Measurements from ENCODE around the gene CDKN2B. TPM values are rescaled to one million over a fixed set of nuclear protein-coding genes. Genes with fewer than 3 reads are reported as not detected.

Gene CDKN2B
- total RNA-seq, 4 donors from 2014 or later: 36.8 to 430 (median 265) TPM

DNA sequence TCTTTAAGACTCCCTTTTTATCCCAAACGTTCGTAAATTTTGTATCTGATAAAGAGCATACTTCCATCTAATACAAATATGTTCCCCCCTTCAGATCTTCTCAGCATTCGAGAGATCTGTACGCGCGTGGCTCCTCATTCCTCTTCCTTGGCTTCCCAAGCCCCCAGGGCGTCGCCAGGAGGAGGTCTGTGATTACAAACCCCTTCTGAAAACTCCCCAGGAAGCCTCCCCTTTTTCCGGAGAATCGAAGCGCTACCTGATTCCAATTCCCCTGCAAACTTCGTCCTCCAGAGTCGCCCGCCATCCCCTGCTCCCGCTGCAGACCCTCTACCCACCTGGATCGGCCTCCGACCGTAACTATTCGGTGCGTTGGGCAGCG lies 34.8 kb downstream of the CDKN2B start:
- H3K4me3 ChIP-seq: peak overlapping the region; percentile 14 to 45 (median 24)
- no peaks in the 10 kb centered on the region for H3K9me3 ChIP-seq
- 5 to 15% methylated on average over 9 to 21 of the region's 21 CpGs for WGBS, 2 donors (ENCODE audit: low coverage in 1 of 2)
- H3K4me1 ChIP-seq: peaks cover 0 to 26% (median 16%) of the 10 kb centered on the region in 4 donors
- no peaks in the 10 kb centered on the region for H3K36me3 ChIP-seq
- intact Hi-C loops (cut with DNase I; ENCODE audit: low total_unique reads) (no loop called here), in situ Hi-C loops (cut with MboI; ENCODE audit: low pct_ligation_motif_present in 1 of 4, low pct_unique_long_range_greater_than_20kb in 1 of 4, low sequenced_read_pairs in 3 of 4) (no loop called here)
- no peak for TF ChIP-seq POLR2AphosphoS5 (IDR thresholded peaks at IDR 0.05)
- peaks cover 100% of the 10 kb centered on the region for H3K27me3 ChIP-seq
- H3K27ac ChIP-seq: no peak overlapping the region
- no peak for DNase-seq

- Histone ChIP-seq H3K27ac (no peak overlapping the region), H3K9me3 (no peaks in the 10 kb centered on the region), H3K4me3 (no peak overlapping the region), H3K4me1 (peaks cover 0 to 34% (median 16%) of the 10 kb centered on the region in 4 donors), H3K27me3 (peaks cover 100% of the 10 kb centered on the region), H3K36me3 (no peaks in the 10 kb centered on the region)
- in situ Hi-C loops (cut with MboI; ENCODE audit: low pct_ligation_motif_present in 1 of 4, low pct_unique_long_range_greater_than_20kb in 1 of 4, low sequenced_read_pairs in 3 of 4): no loop called here
- intact Hi-C loops (cut with DNase I; ENCODE audit: low total_unique reads): no loop called here
- TF ChIP-seq POLR2AphosphoS5 (IDR thresholded peaks at IDR 0.05) (no peak), POLR2A (IDR thresholded peaks at IDR 0.05) (no peak)
- TF ChIP-seq, protein P1, sequence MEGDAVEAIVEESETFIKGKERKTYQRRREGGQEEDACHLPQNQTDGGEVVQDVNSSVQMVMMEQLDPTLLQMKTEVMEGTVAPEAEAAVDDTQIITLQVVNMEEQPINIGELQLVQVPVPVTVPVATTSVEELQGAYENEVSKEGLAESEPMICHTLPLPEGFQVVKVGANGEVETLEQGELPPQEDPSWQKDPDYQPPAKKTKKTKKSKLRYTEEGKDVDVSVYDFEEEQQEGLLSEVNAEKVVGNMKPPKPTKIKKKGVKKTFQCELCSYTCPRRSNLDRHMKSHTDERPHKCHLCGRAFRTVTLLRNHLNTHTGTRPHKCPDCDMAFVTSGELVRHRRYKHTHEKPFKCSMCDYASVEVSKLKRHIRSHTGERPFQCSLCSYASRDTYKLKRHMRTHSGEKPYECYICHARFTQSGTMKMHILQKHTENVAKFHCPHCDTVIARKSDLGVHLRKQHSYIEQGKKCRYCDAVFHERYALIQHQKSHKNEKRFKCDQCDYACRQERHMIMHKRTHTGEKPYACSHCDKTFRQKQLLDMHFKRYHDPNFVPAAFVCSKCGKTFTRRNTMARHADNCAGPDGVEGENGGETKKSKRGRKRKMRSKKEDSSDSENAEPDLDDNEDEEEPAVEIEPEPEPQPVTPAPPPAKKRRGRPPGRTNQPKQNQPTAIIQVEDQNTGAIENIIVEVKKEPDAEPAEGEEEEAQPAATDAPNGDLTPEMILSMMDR (IDR thresholded peaks at IDR 0.05): no peak
- DNase-seq: no peak
Measured at GRCh38 chr9:21972361-21972760, 36.7 kb downstream of the CDKN2B start.

DNA sequence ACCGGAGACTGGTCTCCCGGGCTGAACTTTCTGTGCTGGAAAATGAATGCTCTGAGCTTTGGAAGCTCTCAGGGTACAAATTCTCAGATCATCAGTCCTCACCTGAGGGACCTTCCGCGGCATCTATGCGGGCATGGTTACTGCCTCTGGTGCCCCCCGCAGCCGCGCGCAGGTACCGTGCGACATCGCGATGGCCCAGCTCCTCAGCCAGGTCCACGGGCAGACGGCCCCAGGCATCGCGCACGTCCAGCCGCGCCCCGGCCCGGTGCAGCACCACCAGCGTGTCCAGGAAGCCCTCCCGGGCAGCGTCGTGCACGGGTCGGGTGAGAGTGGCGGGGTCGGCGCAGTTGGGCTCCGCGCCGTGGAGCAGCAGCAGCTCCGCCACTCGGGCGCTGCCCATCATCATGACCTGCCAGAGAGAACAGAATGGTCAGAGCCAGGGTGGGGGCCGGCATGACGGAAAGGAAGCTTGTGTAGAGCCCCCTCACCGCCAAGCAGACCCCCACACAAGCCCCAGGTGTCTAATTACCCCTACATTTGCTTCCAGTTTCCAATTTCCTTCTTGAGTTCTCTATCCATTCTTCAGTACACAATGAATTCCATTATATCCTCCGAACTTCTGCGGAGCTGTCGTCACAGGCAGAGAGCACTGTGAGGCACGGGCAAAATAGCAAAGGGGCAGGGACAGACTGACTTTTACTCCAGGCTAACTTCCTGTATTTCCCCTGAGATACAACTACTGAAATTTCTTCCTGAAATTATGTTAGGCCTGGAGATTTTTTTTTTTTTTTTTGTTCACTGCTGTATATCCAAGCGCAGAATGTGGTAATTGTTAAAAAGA lies 38.1 kb downstream of the CDKN2B start:
- intact Hi-C loops (cut with DNase I; ENCODE audit: low total_unique reads) (no loop called here), in situ Hi-C loops (cut with MboI; ENCODE audit: low pct_ligation_motif_present in 1 of 4, low pct_unique_long_range_greater_than_20kb in 1 of 4, low sequenced_read_pairs in 3 of 4) (no loop called here)
- H3K4me1 ChIP-seq: peaks cover 0 to 34% (median 16%) of the 10 kb centered on the region in 4 donors
- no peaks in the 10 kb centered on the region for H3K9me3 ChIP-seq
- H3K4me3 ChIP-seq: no peak overlapping the region
- no peak for TF ChIP-seq POLR2A (IDR thresholded peaks at IDR 0.05)
- TF ChIP-seq POLR2AphosphoS5 (IDR thresholded peaks at IDR 0.05): no peak
- TF ChIP-seq, protein P1 (IDR thresholded peaks at IDR 0.05): no peak
- TF ChIP-seq EP300 (IDR thresholded peaks at IDR 0.05; ENCODE audit: low read depth): no peak
- H3K36me3 ChIP-seq: no peaks in the 10 kb centered on the region
- no peak overlapping the region for H3K27ac ChIP-seq
- no peak for DNase-seq
- 19 to 25% methylated on average over 8 to 45 of the region's 45 CpGs for WGBS, 2 donors (ENCODE audit: low coverage in 1 of 2)
- H3K27me3 ChIP-seq: peaks cover 100% of the 10 kb centered on the region

DNA sequence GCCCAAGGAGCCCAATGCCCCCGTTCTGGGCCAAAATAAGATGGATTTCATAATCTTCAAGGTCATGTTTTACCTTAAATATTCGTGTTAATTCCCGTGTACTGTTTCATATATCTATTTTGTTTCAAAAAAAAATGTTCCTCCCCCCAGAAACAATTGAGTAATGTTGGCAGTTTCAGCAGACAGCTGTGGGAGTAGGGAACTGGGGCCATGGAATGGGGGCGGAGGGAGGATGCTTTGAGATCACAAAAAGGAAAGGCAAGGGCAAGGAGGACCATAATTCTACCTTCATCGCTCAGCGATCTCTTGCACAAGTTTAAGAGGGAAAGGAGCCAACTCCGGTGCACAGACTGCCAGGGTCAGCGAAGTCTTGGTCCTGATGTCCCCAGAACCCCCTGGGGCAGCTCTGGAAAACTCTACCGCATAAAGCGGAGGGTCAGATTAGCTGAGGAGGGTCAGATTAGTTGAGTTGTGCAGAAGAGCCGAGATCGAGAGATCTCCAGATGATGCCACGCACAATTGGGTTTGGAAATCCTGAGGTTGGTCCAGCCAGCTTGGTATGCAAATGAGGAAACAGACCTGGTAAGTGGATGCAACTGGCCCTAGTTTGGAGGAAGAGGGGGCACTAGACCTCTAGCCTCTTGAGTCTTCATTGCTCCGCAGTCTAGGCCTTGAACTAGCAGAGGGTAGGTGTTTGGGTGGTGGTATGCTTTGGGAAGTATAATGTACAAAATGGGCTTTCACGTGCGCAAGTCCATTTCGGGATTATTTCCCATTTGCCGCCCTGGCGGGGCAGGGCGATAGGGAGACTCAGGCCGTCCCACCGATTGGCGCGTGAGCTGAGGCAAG lies 38.9 kb downstream of the CDKN2B start:
- TF ChIP-seq EP300 (IDR thresholded peaks at IDR 0.05; ENCODE audit: low read depth): no peak
- TF ChIP-seq POLR2AphosphoS5 (IDR thresholded peaks at IDR 0.05): no peak
- TF ChIP-seq POLR2A (IDR thresholded peaks at IDR 0.05): no peak
- TF ChIP-seq, protein P1 (IDR thresholded peaks at IDR 0.05): no peak
- H3K9me3 ChIP-seq: no peaks in the 10 kb centered on the region
- no peaks in the 10 kb centered on the region for H3K36me3 ChIP-seq
- 28 to 41% methylated on average over 10 to 24 of the region's 24 CpGs for WGBS, 2 donors (ENCODE audit: low coverage in 1 of 2)
- no peak for DNase-seq
- H3K27ac ChIP-seq: no peak overlapping the region
- in situ Hi-C loops (cut with MboI; ENCODE audit: low pct_ligation_motif_present in 1 of 4, low pct_unique_long_range_greater_than_20kb in 1 of 4, low sequenced_read_pairs in 3 of 4) (no loop called here), intact Hi-C loops (cut with DNase I; ENCODE audit: low total_unique reads) (no loop called here)
- peaks cover 100% of the 10 kb centered on the region for H3K27me3 ChIP-seq
- peaks cover 5 to 36% (median 16%) of the 10 kb centered on the region in 4 donors for H3K4me1 ChIP-seq
- H3K4me3 ChIP-seq: no peak overlapping the region

Measured in transverse colon (tissue), 4 donors.